Subcutaneous adipose tissue (tissue), 4 donors: ENCODE results near the gene POLR2L. TPM values are rescaled to one million over a fixed set of nuclear protein-coding genes. Genes with fewer than 3 reads are reported as not detected.

ENCODE experiments used
- total RNA-seq, 4 donors: library from RNA; depleted of rRNA; stranded (reverse); fragments of >200 nt; gene quantifications; one replicate each; pipeline ENCODE4 v1.1.0, GENCODE V29; 2016
- TF ChIP-seq, protein P1 (sequence below): fragments of 450-650 bp; IDR thresholded peaks from one replicate; pipeline ENCODE4 v1.5.1; 2016; ENCODE audit warnings: low read depth, mild to moderate bottlenecking, control low read depth, antibody characterized with exemption, moderate library complexity

Gene POLR2L
- total RNA-seq, 4 donors from 2014 or later, result 80.7 to 158 (median 117) TPM

DNA sequence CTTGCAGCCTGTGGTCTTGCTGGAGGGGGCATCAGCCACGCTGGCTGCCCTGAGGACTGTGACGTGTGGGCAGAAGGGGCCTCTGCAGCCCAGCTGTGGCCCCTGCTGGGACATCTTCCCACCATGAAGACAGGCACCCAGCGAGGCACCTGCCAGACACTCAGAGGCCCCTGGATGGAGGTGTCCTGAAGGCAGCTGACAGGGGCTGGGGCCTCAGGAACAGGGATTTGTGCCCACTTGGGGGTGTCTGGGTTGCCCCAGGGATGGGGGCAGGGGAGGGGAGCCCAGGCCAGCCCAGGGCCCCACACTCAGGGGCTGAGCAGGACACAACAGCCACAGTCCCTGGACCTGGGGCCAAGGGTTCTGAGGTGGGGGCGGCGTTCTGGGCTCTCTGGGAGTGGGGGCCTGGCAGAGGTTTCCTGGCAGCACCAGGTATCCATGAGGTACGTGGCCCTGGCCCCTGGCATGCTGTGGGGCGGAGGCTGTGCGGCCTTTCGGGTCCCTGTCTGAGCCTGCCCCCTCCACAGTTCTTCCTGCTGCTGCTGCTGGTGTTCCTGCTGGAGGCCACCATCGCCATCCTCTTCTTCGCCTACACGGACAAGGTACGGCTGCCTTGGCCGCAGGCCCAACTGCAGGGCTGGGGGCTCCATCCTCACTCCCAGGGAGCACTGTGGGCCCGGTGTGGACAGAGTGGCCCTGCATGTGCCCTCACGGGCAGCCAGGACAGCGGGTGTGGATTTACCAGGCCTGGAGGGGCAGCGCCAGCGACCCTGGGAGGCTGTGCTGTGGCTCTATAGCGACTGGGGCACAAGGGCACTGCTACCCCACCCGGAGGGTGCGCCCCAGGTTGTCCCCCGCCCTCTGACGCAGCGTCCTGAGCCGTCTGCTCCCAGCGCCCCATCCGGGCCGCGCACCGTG is 21.8 kb upstream of the POLR2L start:
- TF ChIP-seq, protein P1, sequence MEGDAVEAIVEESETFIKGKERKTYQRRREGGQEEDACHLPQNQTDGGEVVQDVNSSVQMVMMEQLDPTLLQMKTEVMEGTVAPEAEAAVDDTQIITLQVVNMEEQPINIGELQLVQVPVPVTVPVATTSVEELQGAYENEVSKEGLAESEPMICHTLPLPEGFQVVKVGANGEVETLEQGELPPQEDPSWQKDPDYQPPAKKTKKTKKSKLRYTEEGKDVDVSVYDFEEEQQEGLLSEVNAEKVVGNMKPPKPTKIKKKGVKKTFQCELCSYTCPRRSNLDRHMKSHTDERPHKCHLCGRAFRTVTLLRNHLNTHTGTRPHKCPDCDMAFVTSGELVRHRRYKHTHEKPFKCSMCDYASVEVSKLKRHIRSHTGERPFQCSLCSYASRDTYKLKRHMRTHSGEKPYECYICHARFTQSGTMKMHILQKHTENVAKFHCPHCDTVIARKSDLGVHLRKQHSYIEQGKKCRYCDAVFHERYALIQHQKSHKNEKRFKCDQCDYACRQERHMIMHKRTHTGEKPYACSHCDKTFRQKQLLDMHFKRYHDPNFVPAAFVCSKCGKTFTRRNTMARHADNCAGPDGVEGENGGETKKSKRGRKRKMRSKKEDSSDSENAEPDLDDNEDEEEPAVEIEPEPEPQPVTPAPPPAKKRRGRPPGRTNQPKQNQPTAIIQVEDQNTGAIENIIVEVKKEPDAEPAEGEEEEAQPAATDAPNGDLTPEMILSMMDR, result no peak

DNA sequence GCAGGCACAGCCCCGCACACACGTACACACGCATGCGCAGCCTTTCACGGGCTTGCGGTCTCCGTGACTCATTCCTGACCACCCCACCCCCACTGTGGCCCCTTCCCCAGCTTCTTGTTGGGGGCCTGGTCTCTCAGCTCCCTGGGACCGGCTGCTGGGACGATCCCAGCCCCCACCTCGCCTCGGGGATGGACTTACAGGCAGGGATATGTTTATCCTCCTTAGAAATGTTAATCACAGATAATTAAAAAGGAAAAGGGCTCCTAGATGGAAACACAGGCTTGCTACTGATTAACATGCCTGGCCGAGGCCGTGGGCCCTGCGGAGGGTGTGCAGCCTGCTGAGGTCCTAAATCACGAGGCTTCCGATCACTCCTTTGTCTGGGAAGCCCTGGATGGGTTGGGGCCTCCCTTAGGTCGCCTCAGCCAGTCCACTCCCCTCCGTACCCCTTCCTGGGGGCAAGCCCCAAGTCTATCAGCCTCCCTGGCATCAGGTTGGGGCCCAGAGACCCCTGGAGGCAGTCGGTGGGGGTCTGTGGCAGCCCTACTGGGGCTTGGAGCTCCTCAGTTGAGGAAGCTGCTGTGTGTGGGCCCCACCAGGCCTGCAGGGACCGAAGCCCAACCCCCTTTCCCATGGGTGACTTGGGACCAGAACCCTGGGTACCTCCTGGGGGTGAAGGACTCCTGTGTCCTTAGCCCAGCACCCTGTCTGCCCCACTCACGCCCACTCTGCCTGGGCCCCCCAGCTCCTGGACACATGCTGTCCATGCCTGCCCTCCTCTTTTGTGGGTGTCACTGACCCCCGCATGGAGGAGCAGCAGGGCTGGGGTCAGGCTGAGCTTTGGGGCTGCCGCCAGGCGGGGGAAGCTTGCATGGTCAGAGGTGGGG is 20.9 kb upstream of the POLR2L start:
- TF ChIP-seq, protein P1, result no peak

DNA sequence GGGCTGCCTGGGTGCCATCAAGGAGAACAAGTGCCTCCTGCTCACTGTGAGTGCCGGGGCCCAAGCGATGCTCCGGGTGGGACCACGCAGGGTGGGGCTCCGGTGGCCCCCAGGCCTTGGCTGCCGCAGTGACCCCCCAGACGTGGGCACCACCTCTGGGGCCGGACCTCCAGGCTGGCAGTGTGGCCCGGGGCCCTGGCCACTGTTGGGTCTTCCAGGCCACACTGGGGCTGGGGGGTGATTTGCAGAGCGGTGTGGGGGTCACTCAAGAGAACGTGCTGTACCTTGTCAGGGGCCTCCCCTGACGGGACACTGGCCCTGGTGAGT is 20.3 kb upstream of the POLR2L start:
- TF ChIP-seq, protein P1, result no peak

DNA sequence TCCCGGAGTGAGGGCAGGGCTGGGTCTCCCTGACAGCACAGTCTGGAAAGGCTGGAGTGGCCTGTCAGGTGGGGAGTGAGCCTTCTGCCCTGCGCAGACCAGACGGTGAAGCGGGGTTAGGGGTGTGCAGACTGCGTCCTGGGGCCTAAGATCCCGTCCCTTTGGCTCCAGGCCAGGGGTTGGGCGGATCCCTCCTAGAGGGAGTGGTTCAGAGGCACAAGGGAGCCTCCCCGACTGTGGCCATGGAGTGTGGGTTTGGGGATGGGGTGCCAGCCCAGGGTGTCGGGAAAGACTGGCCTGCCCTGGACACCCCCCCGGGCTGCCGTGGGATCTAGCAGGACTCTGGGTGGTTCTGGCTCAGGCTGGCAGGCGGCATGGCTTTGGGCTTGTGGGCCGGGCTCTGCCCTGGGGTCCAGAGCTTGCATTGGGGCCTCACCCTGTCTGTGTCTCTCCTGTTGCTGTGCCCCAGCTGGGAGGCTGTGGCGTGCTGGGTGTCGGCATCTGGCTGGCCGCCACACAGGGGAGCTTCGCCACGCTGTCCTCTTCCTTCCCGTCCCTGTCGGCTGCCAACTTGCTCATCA is 19.8 kb upstream of the POLR2L start:
- TF ChIP-seq, protein P1, result no peak

DNA sequence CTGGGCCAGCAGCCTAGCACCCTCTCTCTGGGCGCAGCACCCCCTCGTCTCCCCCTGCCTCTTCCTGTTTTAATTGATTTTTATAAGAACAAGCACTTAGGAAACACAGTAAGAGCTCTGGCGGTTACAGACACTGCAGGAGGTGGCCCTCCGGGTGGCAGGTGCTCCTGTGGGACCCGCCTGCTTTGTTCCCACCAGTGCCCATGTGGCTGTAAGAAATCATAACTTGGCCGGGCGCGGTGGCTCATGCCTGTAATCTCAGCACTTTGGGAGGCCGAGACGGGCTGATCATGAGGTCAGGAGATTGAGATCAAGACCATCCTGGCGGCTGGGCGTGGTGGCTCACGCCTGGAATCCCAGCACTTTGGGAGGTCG is 18.8 kb upstream of the POLR2L start:
- TF ChIP-seq, protein P1, result no peak

DNA sequence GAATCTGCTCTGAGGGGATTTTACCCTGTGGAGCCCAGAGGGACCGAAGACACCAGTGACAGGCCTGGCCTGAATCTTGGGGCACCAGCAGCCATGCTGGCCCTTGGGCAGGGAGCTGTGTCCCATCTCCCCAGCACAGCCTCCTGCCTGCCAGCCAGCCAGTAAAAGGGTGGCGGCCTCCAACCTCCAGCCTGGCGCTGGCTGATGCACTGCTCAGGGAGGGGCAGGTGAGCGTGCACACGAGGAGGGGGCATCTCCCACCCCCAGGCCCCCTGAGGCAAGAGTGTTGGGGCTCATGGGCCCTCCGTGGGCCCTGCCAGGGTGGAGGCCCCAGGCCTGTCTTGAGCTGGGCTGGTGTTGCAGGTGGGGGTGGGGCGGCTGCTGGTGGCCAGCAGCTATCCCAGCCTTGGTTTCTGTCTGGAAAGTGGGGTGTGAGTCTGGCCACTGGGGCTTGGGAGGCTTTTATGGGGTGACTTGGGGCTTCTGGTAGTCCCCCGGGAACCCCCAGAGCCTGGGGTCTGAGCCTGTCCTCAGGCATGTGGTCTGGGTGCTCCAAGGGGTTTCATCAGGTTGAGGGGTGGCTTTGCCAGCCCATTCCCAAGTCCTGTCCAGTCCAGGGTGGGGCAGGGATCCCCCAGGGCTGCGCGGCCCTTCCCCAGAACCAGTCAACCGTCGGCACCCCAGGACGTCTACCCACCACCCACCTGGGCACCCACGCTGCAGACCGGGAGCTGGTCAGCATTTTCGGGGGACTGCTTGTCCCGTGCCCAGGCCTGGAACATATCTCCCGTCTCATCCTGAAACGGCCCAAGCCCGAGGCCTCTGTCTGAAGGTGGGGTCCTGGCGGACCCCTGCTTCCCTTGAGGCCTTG is 18.1 kb upstream of the POLR2L start:
- TF ChIP-seq, protein P1, result no peak
